Cardiac fibroblast (primary cell): ENCODE measurements around the gene ITGA6.

Experiments used
- DNase-seq, 2 donors: peaks; one replicate each; pipeline versions ENCODE4 v3.0.0 to v3.0.0-alpha.2; 2010; ENCODE audit warnings: low read depth in 2 of 2
- H3K4me3 ChIP-seq, 2 donors: replicated peaks in 1 of 2; 1 replicate in 1 of 2; 2 replicates in 1 of 2; pipeline ENCODE4 v1.5.1; 2011; ENCODE audit warnings: low read depth in 2 of 2, low read length in 2 of 2, mild to moderate bottlenecking in 2 of 2, moderate library complexity in 1 of 2
- CTCF ChIP-seq: IDR thresholded peaks from one replicate; pipeline ENCODE4 v1.5.1; 2011; ENCODE audit warnings: low read depth, mild to moderate bottlenecking, low read length, inconsistent platforms

The ITGA6 gene

DNA sequence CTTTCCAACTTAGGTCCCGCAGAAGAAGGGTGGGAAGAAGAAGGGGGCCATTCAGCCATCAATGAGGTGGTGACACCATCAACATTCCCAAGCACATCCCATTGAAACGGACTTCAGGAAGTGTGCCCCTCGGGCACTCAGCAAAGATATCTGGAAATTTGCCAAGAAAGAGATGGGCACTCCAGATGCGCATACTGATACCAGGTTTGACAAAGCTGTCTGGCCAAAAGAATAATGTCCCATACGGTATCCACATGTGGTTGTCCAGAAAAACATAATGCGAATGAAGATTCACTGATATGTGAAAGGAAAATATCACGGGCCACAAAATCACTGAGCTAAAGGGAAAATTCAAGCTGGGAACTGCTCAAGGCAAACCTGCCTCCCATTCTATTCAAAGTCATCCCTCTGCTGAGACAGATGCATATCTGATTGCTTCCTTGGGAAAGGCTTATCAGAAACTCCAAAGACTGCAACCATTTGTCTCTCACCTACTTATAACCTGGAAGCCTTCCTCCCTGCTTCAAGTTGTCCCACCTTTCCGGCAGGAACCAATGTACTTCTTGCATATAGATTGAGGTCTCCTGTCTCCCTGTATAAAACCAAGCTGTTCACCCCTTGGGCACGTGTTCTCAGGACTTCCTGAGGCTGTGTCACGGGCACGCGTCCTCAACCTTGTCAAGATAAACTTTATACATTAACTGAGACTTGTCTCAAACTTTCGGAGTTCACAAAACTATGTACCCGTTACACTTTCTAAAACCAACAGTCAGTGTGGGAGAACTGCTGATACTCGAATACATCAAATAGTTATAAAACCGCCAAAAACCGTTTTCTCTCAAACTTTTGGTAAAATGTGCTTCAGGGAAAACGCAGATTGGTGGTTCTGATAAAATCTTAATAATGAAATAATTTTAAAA, 127.2 kb downstream of the ITGA6 start:
- TF ChIP-seq CTCF = no peak
- peak in 1 of 2 donors; percentile 12 for DNase-seq
- peak overlapping the region in 1 of 2 donors; percentile 86 for H3K4me3 ChIP-seq

DNA sequence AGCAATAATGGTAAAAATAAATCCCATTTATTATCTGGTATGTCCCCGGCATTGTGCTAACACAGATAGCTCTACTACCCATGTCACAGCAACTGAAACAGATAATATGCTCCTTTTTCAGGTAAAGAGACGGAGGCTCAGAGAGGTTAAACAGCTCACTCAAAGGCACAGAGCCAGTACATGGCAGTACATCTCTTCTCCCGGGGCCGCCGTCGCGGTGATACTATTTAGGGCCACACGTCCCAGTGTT, 127.8 kb downstream of the ITGA6 start:
- DNase-seq = no peak
- H3K4me3 ChIP-seq = peak overlapping the region; percentile 59 to 86
- no peak for TF ChIP-seq CTCF
